PC-9 (cell line): Measurements from ENCODE around the gene RASSF4. TPM values are rescaled to one million over a fixed set of nuclear protein-coding genes. Genes with fewer than 3 reads are reported as not detected.

Experiments used
- BruUV-seq: library from RNA; stranded (reverse); fragments of 400-500 nt; replicated peaks from 2 replicates; lab custom pipeline; 2021; lab: Mats Ljungman, UMichigan
- CTCF ChIA-PET: fragments of 300-600 bp; sonication (Branson Sonifier 250); formaldehyde crosslinking; loops from one replicate; lab custom pipeline; 2022; ENCODE audit warnings: antibody characterized with exemption; lab: Charles Lee
- POLR2A ChIA-PET: fragments of 300-600 bp; sonication (Branson Sonifier 250); formaldehyde crosslinking; loops from one replicate; lab custom pipeline; 2022; ENCODE audit warnings: antibody characterized with exemption; ENCODE audit not compliant: unreplicated experiment; lab: Charles Lee
- DNase-seq, 2 experiments: peaks; one replicate each; pipeline versions ENCODE4 v3.0.0 to v3.0.0-alpha.2; 2015 to 2022; ENCODE audit warnings: mixed read lengths in 1 of 2
- H2AFZ ChIP-seq: fragments of 200-600 bp; sonication (generic); 2 replicates; pipeline ENCODE4 v1.8.1; 2017; ENCODE audit warnings: antibody characterized with exemption
- H3F3A ChIP-seq: fragments of 200-600 bp; sonication (generic); 2 replicates; pipeline ENCODE4 v1.8.1; 2017; ENCODE audit warnings: antibody characterized with exemption, mild to moderate bottlenecking, low read depth; ENCODE audit not compliant: insufficient read depth
- H3K27ac ChIP-seq: fragments of 200-600 bp; sonication (generic); 2 replicates; pipeline ENCODE4 v1.6.1; 2016; ENCODE audit warnings: mixed run types
- H3K27me3 ChIP-seq: fragments of 200-600 bp; sonication (generic); 2 replicates; pipeline ENCODE4 v1.6.1; 2016; ENCODE audit warnings: low read depth, mixed run types; ENCODE audit not compliant: insufficient read depth
- H3K36me3 ChIP-seq: fragments of 200-600 bp; sonication (generic); 2 replicates; pipeline ENCODE4 v1.6.1; 2016; ENCODE audit warnings: low read depth, mixed run types
- H3K4me1 ChIP-seq: fragments of 200-600 bp; sonication (generic); replicated peaks from 2 replicates; pipeline ENCODE4 v1.6.1; 2016; ENCODE audit warnings: mixed run types; ENCODE audit not compliant: insufficient read depth
- H3K4me2 ChIP-seq: fragments of 200-600 bp; sonication (generic); 2 replicates; pipeline ENCODE4 v1.6.1; 2017; ENCODE audit warnings: mixed run types
- H3K4me3 ChIP-seq: fragments of 200-600 bp; sonication (generic); 2 replicates; pipeline ENCODE4 v1.6.1; 2016; ENCODE audit warnings: mixed run types
- H3K79me2 ChIP-seq: fragments of 200-600 bp; sonication (generic); 2 replicates; pipeline ENCODE4 v1.6.1; 2017; ENCODE audit warnings: low read depth, mixed run types
- H3K9me2 ChIP-seq: fragments of 200-600 bp; sonication (generic); 2 replicates; pipeline ENCODE4 v1.8.1; 2017; ENCODE audit warnings: mild to moderate bottlenecking; ENCODE audit not compliant: insufficient read depth
- H3K9me3 ChIP-seq: fragments of 200-600 bp; sonication (generic); 2 replicates; pipeline ENCODE4 v1.8.1; 2016; ENCODE audit warnings: low read depth; ENCODE audit not compliant: insufficient read depth
- H4K20me1 ChIP-seq: fragments of 200-600 bp; sonication (generic); 2 replicates; pipeline ENCODE4 v1.8.1; 2017; ENCODE audit not compliant: insufficient read depth
- CTCF ChIP-seq: fragments of 200-600 bp; sonication (generic); conservative IDR thresholded peaks from 2 replicates; pipeline ENCODE4 v1.6.1; 2017; ENCODE audit warnings: mixed run types, antibody characterized with exemption, mild to moderate bottlenecking, moderate library complexity
- EZH2 ChIP-seq: fragments of 200-600 bp; sonication (generic); IDR thresholded peaks from 2 replicates; pipeline ENCODE4 v1.8.0; 2017; ENCODE audit warnings: antibody characterized with exemption, low read depth
- intact Hi-C: fragments of 100-400 bp; cut with micrococcal nuclease; formaldehyde crosslinking; loops from one replicate; pipeline ENCODE4 v1.10.0; 2022; ENCODE audit not compliant: unreplicated experiment
- total RNA-seq: library from RNA; stranded (reverse); gene quantifications from 2 replicates; pipeline ENCODE4 v1.2.3, GENCODE V29; 2021

RASSF4 gene
- total RNA-seq, 1 experiment from 2014 or later: 6.5 TPM

GRCh38 chr10:44968091-44968490, 8.5 kb downstream of the RASSF4 start:
- Histone ChIP-seq H3K27me3 (no peaks in the 10 kb centered on the region), H3K4me3 (no peak overlapping the region), H3F3A (peaks cover 5% of the 10 kb centered on the region; the same call in 1 of the 2 replicates), H3K9me2 (no peaks in the 10 kb centered on the region), H3K9me3 (no peaks in the 10 kb centered on the region), H3K4me2 (no peak overlapping the region), H4K20me1 (no peaks in the 10 kb centered on the region), H3K36me3 (no peaks in the 10 kb centered on the region), H2AFZ (no peak overlapping the region), H3K79me2 (no peaks in the 10 kb centered on the region), H3K27ac (no peak overlapping the region), H3K4me1 (peaks cover 10% of the 10 kb centered on the region; the same call in 1 of the 2 replicates)
- DNase-seq: no peak
- no TSS peak for BruUV-seq
- intact Hi-C loops: no loop called here
- CTCF ChIA-PET: interaction anchor here (0.6 kb wide), 2 partner anchors 36 to 282 kb away, joined by 3 to 5 read pairs; no protein-coding TSS in a partner anchor
- POLR2A ChIA-PET: no interaction called here
- TF ChIP-seq EZH2 (no peak), CTCF (no peak)

DNA sequence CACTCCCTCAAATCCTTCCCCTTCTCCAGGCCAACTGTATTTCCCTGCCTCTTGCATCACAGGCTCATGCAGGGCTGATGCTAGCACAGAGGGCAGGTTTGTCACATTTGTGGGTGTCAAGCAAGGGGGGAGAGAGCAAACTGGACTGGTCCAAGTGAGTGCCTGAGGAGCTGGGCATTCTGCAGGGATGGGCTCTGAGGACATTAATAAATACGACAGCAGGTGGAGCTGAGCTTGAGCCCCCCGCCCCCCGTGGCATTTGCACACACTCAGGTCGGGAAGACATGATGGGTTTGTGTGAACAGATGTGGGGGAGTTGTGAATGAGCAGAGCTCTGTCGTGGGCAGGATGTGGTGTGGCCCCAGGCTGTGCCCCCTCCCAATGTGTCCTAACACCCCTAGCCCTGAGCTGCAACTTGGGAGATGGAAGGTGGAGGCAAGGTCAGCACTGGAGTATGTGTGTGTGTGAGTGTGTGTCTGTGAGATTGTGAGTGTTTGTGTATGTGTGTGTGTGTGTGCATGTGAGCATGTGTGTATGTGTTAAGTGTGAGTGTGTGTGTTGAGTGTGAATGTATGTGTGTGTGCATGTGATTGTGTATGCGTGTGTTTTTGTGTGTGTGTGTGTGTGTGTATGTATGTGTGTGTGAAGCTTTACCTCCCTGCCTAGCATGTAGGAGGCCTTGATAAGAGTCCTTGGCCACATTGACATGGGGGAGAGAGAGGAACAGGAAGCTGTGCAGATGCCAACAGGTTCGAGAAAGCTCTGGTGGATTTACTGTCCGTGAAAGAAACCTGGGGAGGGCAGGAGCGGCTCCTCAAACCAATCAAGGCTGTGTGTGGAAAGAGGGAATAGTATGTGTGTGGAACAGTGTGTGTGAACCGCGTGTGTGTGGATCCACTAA, 9.1 kb downstream of the RASSF4 start:
- H3K4me3 ChIP-seq: no peak overlapping the region
- no peak overlapping the region for H2AFZ ChIP-seq
- TF ChIP-seq CTCF: no peak
- no peak for TF ChIP-seq EZH2
- H3K27ac ChIP-seq: no peak overlapping the region
- ChIA-PET POLR2A (no interaction called here), CTCF (no interaction called here)
- no peaks in the 10 kb centered on the region for H3K36me3 ChIP-seq
- H3K4me1 ChIP-seq: peaks cover 10% of the 10 kb centered on the region; the same call in 1 of the 2 replicates
- H3K27me3 ChIP-seq: no peaks in the 10 kb centered on the region
- no peak overlapping the region for H3K4me2 ChIP-seq
- no TSS peak for BruUV-seq
- H3K9me3 ChIP-seq: no peaks in the 10 kb centered on the region
- H3F3A ChIP-seq: peaks cover 5% of the 10 kb centered on the region; the same call in 1 of the 2 replicates
- no peak for DNase-seq
- no peaks in the 10 kb centered on the region for H4K20me1 ChIP-seq
- intact Hi-C loops: no loop called here
- no peaks in the 10 kb centered on the region for H3K79me2 ChIP-seq
- no peaks in the 10 kb centered on the region for H3K9me2 ChIP-seq

DNA sequence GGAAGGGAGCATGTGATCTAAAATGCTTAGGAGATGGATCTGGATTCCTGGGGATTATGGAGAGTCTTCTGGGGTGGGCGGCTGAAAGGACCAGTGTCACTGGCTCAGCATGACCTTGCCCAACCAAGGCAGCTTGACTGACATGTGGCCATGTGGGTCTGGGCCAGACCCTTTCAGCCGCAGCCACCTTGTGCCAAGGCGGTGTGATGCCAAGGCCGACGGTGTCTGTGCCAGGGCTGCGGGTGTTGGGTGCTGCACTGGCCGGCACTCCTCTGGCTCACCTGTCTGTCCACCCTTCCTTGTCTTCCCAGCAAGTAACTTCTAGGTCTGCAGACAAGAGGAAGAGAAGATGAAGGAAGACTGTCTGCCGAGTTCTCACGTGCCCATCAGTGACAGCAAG, 10.3 kb downstream of the RASSF4 start:
- Histone ChIP-seq H3K9me2 (no peaks in the 10 kb centered on the region), H3K79me2 (no peaks in the 10 kb centered on the region), H3K4me1 (peaks cover 10% of the 10 kb centered on the region), H2AFZ (no peak overlapping the region), H3K36me3 (no peaks in the 10 kb centered on the region), H3K27me3 (no peaks in the 10 kb centered on the region), H3F3A (peaks cover 1% of the 10 kb centered on the region; the same call in 1 of the 2 replicates), H3K4me3 (no peak overlapping the region), H4K20me1 (no peaks in the 10 kb centered on the region), H3K9me3 (no peaks in the 10 kb centered on the region), H3K4me2 (no peak overlapping the region), H3K27ac (no peak overlapping the region)
- DNase-seq: no peak
- intact Hi-C loops: no loop called here
- no TSS peak for BruUV-seq
- CTCF ChIA-PET: no interaction called here
- TF ChIP-seq EZH2: no peak
- TF ChIP-seq CTCF: no peak
- POLR2A ChIA-PET: no interaction called here
